ENCODE measurements around the gene ALAS2. TPM values are rescaled to one million over a fixed set of nuclear protein-coding genes. Genes with fewer than 3 reads are reported as not detected.
"Not testable (repeated sequence)": the region's sequence is repeated elsewhere in the genome, so short reads cannot be mapped to it uniquely, and the experiment has no call there.

ALAS2 gene
- not detected for total RNA-seq

- no peak for TF ChIP-seq CTCF (IDR thresholded peaks at IDR 0.05)
- no peak for TF ChIP-seq POLR2A (IDR thresholded peaks at IDR 0.05)
- intact Hi-C loops (cut with DNase I; ENCODE audit: low total_unique reads): no loop called here
- no peak for DNase-seq (ENCODE audit: low spot score in 2 of 2)
- 57 to 66% methylated on average over 7 of the region's 7 CpGs for WGBS, 2 donors
- no peak within 1 kb of the TSS for H3K4me3 ChIP-seq (ENCODE audit: low read depth, poor library complexity, severe bottlenecking)
These were observed at the start of gene ALAS2 for GRCh38 chrX:55030271-55031205. ALAS2 (minus strand) TSS chrX:55030977; CDS start chrX:55026000, 4,977 bp downstream.

GRCh38 chrX:55074851-55075467, 44.2 kb upstream of the ALAS2 start, which contains the start of gene PAGE2B:
PAGE2B (plus strand) TSS chrX:55075030; CDS start chrX:55076042, 1,012 bp downstream.
- intact Hi-C loops (cut with DNase I; ENCODE audit: low total_unique reads): no loop called here
- WGBS, 2 donors: 84 to 91% methylated on average over 32 to 36 of the region's 36 CpGs
- no peak within 1 kb of the TSS for H3K4me3 ChIP-seq (ENCODE audit: low read depth, poor library complexity, severe bottlenecking)
- DNase-seq (ENCODE audit: low spot score in 2 of 2): no peak
- TF ChIP-seq POLR2A (IDR thresholded peaks at IDR 0.05): no peak
- TF ChIP-seq CTCF (IDR thresholded peaks at IDR 0.05): no peak

- WGBS, 2 donors: 76 to 85% methylated on average over 1 to 3 of the region's 3 CpGs
These were observed 41.5 kb upstream of the ALAS2 start for GRCh38 chrX:55072286-55072685.

GRCh38 chrX:55067180-55067579, 36.4 kb upstream of the ALAS2 start:
- H3K4me3 ChIP-seq (ENCODE audit: low read depth, poor library complexity, severe bottlenecking); DNase-seq (ENCODE audit: low spot score in 2 of 2); intact Hi-C loops (cut with DNase I; ENCODE audit: low total_unique reads): not testable (repeated sequence)
- 85 to 90% methylated on average over 2 of the region's 2 CpGs for WGBS, 2 donors

More at GRCh38 chrX:55072286-55072685, 41.5 kb upstream of the ALAS2 start:
- DNase-seq (ENCODE audit: low spot score in 2 of 2): no peak
- TF ChIP-seq CTCF (IDR thresholded peaks at IDR 0.05) (no peak), POLR2A (IDR thresholded peaks at IDR 0.05) (no peak)
- H3K4me3 ChIP-seq (ENCODE audit: low read depth, poor library complexity, severe bottlenecking): no peak overlapping the region
- intact Hi-C loops (cut with DNase I; ENCODE audit: low total_unique reads): no loop called here

- WGBS, 2 donors: 22 to 23% methylated on average over 5 of the region's 5 CpGs
- peak in 1 of 2 donors; percentile 17 for DNase-seq (ENCODE audit: low spot score in 2 of 2)
- TF ChIP-seq POLR2A (IDR thresholded peaks at IDR 0.05) (no peak), CTCF (IDR thresholded peaks at IDR 0.05) (no peak)
- H3K4me3 ChIP-seq (ENCODE audit: low read depth, poor library complexity, severe bottlenecking): no peak overlapping the region
- intact Hi-C loops (cut with DNase I; ENCODE audit: low total_unique reads): no loop called here
These were observed 27.0 kb upstream of the ALAS2 start for GRCh38 chrX:55057675-55058249.

Data from lower leg skin (tissue), 4 donors.